Activated gamma-delta T cell treated with Interleukin-2 at 50 U/mL for 16 hours (primary cell): Measurements from ENCODE around the gene CRTC1.
"Not testable (repeated sequence)": the region's sequence is repeated elsewhere in the genome, so short reads cannot be mapped to it uniquely, and the experiment has no call there.

ENCODE experiments used
- DNase-seq: peaks from one replicate; pipeline ENCODE4 v3.0.0-alpha.2; 2020

The CRTC1 gene

DNA sequence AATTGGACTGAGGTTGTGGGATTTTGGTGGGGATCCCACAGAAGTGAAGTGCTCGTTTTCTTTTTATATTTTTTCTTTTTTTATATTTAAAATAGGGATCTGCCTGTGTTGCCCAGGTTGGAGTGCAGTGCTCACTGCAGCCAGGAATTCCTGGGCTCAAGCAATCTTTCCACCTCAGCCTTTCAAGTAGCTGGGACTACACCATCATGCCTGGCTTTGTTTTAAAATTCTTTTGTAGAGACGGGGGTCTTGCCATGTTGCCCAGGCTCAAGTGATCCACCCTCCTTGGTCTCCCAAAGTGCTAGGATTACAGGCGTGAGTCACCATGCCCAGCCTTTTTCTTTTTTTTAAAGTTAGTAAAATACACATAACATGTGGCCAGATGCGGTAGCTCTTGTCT, 20.6 kb downstream of the CRTC1 start:
- no peak for DNase-seq

GRCh38 chr19:18704971-18705370, 21.5 kb downstream of the CRTC1 start:
- no peak for DNase-seq

DNA sequence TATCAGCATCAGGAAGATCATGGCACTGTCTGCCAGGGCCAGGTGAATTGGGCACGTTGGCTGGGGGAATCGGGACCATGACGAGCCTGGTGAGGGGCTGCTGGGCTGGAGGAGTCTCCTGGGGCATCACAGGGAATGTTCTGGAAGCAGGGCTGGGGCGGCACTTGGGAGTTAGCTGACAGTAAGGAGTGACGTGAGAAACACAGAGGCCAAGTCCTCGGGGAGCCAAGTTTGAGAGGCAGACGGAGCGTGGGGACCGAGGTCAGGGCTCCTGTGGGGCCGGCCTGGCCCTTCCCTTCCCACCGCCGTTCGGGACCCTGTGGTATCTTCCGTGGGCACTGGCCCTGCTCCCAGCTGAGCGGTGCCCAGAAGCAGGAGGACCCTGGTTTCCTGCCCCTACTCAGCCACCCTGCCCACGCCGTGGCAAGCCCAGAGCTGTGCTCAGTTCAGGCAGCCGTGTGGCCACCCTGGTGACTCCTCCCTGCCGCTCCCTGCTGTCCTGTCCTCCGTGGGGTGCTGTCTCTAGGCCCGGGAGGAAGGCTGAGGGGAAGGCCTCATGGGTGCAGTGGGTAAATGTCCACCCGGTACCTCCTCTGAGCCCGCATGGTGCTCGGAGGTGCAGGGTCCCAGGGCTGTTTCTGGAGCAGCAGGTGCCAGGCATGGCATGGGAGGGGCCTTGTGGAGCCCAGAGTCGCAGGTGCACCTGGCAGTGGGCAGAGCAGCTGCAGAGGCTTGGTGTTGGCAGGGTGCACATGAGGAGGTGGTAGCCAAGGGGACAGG, 25.2 kb downstream of the CRTC1 start:
- DNase-seq = no peak

GRCh38 chr19:18709546-18709945, 26.1 kb downstream of the CRTC1 start:
- DNase-seq = no peak

- no peak for DNase-seq
These were observed 26.7 kb downstream of the CRTC1 start for GRCh38 chr19:18710186-18710585.

GRCh38 chr19:18710996-18711751, 27.7 kb downstream of the CRTC1 start:
- DNase-seq = no peak

DNA sequence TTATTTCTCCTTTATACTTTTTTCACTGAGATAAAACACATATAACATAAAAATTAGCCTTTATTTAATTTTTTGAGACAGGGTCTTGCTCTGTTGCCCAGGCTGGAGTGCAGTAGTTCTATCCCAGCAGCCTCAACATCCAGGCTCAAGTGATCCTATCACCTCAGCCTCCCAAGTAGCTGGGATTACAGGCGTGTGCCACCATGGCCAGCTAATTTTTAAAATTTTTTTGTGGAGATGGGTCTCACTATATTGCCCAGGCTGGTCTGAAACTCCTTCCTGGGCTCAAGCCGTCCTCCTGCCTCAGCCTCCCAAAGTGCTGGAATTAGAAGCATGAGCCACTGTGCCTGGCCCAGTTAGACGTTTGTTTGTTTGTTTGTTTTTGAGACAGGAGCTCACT, 28.4 kb downstream of the CRTC1 start:
- no peak for DNase-seq

DNA sequence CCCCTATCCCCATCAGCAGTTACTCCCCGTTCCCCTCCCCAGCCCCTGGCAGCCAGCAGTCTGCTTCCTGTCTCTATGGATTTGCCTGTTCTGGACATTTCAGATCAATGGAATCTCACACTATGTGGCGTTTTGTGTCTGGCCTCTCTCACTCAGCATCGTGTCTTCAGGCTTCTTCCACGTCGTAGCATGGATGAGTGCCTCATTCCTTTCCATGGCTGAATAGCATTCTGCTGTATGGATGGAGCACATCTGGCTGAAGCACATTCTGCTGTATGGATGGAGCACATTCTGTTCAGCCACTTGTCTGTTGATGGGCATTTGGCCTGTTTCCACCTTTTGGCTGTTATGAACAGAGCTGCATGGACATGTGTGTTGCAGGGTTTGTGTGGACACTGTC, 29.5 kb downstream of the CRTC1 start:
- DNase-seq = no peak

- DNase-seq = no peak
These were observed 30.2 kb downstream of the CRTC1 start for GRCh38 chr19:18713550-18714117.

DNA sequence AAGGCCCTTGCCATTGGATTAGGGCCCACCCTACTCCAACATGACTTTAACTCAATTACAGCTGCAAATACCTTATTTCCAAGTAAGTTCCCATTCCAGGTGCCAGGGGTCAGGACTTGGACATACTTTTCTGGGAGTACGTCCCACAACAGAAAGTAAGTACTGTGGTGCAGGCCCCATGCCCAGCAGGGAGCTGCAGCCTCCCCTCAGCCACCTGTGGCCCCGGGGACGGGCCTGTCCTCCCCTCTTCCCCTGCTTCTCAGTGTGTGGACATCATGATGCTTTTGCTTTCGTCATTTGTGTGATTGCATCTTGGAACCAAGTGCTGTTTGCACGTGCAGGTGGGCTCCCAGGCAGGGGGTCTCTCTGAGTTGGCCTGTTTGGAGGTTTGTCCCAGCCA, 31.9 kb downstream of the CRTC1 start:
- no peak for DNase-seq

DNA sequence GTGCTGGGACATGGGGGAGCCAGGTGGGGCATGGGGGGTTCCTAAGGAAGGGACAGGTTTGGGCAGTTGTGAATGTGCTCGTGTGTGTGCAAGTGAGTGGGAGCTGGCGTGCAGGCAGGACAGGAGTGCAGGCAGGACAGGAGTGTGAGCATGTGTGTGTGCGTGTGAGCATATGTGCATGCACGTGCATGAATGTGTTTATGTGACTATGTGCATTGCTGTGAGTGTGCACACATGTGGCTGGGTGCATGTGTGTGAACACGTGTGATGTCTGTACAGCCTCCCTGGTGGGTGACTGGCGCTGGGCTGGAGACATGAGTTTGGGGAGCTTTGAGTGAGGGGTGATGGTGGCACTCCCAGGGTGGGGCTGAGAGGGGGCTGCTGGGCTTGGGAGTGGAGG, 33.4 kb downstream of the CRTC1 start:
- DNase-seq = no peak

DNA sequence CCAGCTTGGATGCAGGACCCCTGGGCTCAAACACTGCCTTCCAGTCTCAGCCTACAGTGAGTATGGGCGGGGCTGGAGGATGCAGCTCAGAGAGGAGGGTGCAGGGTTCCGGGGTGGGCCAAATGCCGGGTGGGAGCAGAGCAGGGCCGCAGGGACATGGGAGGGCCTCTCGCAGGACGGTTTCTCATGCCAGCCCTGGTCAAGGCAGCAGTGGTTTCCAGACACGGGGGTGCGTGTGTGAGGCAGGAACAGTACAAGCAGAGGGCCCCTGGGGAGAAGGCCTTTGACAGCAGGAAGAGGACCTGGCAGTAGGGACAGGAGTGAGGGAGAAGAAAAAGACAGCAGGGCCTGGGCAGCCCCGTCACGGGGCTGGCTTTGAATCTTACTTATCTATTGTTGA, 34.1 kb downstream of the CRTC1 start:
- DNase-seq = no peak

GRCh38 chr19:18718015-18718526, 34.6 kb downstream of the CRTC1 start:
- DNase-seq = no peak

DNA sequence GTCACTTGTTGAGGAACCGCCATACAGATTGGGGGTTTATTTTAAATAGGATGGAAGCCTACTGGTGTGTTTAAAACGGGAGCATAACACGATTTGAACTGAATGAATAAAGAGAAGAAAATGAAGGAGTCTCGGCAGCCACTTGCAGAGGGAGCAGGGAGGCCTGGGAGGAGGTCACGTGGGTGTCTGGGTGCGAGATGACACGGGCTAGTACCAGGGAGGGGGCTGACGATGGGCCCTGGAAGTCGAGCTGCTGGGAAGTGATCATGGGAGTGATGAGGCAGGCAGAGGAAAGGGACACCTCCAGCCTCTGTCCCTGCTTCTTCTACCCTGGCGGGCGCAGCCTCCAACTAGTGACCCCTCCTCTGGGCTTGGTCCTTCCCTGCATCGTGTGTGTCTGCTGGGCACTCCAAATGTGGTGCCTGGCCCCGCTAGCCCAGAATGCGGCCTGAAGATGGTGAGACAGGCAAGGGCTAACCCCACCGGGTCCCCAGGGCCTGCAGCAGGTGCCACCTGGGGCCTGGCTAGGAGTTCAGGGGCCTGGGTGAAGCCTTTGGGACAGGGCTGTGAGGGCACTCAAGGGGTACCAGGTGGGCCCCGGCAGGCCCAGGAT, 35.5 kb downstream of the CRTC1 start:
- DNase-seq = no peak

DNA sequence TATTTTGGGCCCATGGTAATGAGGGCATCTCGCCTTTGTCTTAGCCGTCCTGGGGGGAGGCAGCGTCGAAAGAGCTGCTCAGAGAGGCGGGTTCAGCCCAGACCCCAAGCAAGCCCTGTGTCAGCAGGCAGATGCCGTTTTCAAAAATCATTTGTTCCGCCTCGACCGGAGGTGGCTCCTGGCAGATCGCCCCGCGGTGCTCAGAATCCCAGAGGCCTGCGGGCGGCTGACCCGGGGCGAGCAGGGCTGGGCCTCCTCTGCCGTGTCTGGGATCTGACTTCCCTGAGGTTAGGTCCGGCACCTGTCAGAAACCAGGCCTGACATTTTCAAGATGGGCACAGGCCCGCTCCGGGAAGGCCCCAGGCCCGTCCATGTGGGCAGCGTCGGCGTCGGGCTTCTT, 36.1 kb downstream of the CRTC1 start:
- DNase-seq = no peak

- DNase-seq = no peak
These were observed 40.4 kb downstream of the CRTC1 start for GRCh38 chr19:18723871-18724377.

DNA sequence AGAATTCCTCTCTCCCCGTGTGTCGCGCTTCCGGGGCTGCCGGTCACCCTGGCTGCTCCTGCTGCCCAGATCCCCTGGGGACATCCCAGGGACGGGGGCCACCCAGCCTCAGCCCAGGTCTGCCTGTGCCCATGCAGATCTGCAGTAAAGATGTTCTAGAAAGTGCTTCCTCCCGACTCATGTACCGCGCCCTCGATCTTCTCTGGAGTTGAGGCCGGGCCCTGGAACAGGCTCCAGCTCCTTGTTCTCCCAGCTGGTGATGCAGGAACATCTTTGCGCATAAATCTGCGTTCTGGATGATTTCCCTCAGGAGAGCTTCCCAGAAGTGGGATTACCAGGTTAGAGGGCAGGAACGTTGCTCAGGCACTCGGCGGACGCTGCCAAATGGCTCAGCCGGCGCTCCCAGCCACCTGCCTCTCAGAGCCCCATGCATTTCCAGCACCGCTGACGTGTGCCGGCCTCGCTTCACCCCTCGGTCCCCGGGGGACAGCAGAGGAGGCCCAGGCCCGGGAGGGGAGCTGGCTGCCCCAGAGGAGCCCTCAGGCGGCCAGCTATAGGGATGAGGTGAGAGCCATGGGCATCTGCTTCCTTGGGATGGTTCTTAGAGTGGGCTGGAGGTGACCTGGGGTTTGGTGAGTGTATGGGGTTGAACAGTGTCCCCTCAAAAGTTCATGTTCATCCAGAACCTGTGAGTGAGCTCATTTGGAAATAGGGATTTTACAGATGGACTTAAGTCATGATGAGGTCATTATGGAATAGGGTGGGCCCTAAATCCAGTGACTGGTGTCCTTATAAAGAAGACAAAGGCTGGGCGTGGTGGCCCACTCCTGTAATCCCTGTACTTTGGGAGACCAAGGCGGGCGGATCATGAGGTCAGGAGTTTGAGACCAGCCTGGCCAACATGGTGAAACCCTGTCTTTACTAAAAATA, 42.6 kb downstream of the CRTC1 start:
- DNase-seq = no peak

DNA sequence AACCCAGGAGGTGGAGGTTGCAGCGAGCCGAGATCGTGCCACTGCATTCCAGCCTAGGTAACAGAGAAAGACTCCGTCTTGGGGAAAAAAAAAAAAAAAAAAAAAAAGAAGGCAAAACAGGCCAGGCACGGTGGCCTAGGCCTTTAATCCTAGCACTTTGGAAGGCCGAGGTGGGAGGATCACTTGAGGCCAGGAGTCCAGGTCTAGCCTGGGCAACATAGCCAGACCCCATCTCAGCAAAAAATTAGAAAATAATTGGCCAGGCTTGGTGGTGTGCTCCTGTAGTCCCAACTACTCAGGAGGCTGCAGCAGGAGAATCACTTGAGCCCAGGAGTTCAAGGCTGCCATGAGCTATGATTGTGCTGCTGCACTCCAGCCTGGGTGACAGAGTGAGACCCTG, 43.4 kb downstream of the CRTC1 start:
- DNase-seq = no peak

GRCh38 chr19:18727602-18728001, 44.1 kb downstream of the CRTC1 start:
- DNase-seq = not testable (repeated sequence)

DNA sequence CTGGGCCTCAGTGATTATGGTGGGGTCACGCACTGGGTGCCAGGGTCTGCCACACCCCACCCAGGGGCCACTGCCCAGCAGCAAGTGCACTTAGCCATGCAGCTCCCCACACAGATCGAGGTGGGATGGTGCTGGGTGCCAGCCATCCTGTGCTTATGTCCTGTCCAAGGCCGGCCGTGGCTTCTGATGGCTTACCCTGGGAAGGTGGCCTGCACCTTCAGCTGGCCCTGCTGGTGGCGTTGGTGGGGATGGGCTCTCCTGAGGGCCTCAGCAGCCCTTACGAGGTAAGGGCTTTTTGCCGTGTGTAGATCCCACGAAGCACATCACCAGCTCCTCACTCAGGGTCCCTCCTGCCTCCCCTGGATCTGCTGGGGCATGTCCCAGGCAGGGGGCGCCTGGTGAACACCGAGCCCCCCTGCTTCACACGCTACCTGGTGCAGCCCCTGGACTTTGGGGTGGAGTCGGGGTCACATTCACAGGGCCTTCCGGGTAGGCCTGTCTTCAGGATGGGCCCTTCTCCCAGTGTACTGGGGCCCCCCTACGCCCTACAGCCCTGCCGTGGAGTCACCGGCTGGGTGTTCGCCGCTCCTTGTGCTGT, 46.6 kb downstream of the CRTC1 start:
- no peak for DNase-seq

GRCh38 chr19:18730885-18731513, 47.5 kb downstream of the CRTC1 start:
- no peak for DNase-seq
